Measurements from ENCODE around the gene GLOD4.

GLOD4 gene

GRCh38 chr17:725746-726145 lies 56.3 kb downstream of the GLOD4 start:
- H3K4me3 ChIP-seq (ENCODE audit: low read depth, low read length): no peak overlapping the region
- TF ChIP-seq CTCF (IDR thresholded peaks at IDR 0.05; ENCODE audit: borderline replicate concordance, insufficient read depth, low read depth, low read length): no peak

- TF ChIP-seq CTCF (IDR thresholded peaks at IDR 0.05; ENCODE audit: borderline replicate concordance, insufficient read depth, low read depth, low read length): no peak
These were observed 57.0 kb downstream of the GLOD4 start for GRCh38 chr17:725084-725483.

GRCh38 chr17:721540-721937 lies 60.5 kb downstream of the GLOD4 start:
- H3K4me3 ChIP-seq (ENCODE audit: low read depth, low read length): no peak overlapping the region
- no peak for TF ChIP-seq CTCF (IDR thresholded peaks at IDR 0.05; ENCODE audit: borderline replicate concordance, insufficient read depth, low read depth, low read length)

More at GRCh38 chr17:725084-725483, 57.0 kb downstream of the GLOD4 start:
- no peak overlapping the region for H3K4me3 ChIP-seq (ENCODE audit: low read depth, low read length)

- H3K4me3 ChIP-seq (ENCODE audit: low read depth, low read length): no peak overlapping the region
- no peak for TF ChIP-seq CTCF (IDR thresholded peaks at IDR 0.05; ENCODE audit: borderline replicate concordance, insufficient read depth, low read depth, low read length)
These were observed 61.2 kb downstream of the GLOD4 start for GRCh38 chr17:720706-721539.

GRCh38 chr17:718075-718474 lies 64.0 kb downstream of the GLOD4 start:
- TF ChIP-seq CTCF (IDR thresholded peaks at IDR 0.05; ENCODE audit: borderline replicate concordance, insufficient read depth, low read depth, low read length): no peak
- H3K4me3 ChIP-seq (ENCODE audit: low read depth, low read length): no peak overlapping the region
